SK-N-SH treated with all-trans-retinoic acid at 6 μM for 48 hours (cell line): ENCODE results near the gene ACOT6.

ENCODE experiments used
- ATAC-seq: fragments of 200-7000 bp; cut with Tn5 transposase; 3 replicates; pipeline ENCODE4 v1.9.1; 2020; ENCODE audit warnings: mild to moderate bottlenecking, moderate library complexity
- ARNTL ChIP-seq: fragments of 450-650 bp; formaldehyde crosslinking; IDR thresholded peaks from 2 replicates; pipeline ENCODE4 v1.5.0; 2020; ENCODE audit warnings: low read depth, mild to moderate bottlenecking, moderate library complexity, borderline replicate concordance
- BACH2 ChIP-seq: fragments of 250-450 bp; sonication (Bioruptor Pico); IDR thresholded peaks from 2 replicates; pipeline ENCODE4 v1.9.0; 2021; ENCODE audit warnings: mild to moderate bottlenecking, borderline replicate concordance
- CREB5 ChIP-seq: fragments of 250-450 bp; sonication (Bioruptor Pico); IDR thresholded peaks from 2 replicates; pipeline ENCODE4 v1.5.1; 2020; ENCODE audit warnings: low read depth, mild to moderate bottlenecking, moderate library complexity
- CSDC2 ChIP-seq: fragments of 250-450 bp; sonication (Bioruptor Pico); IDR thresholded peaks from 2 replicates; pipeline ENCODE4 v1.5.0; 2020; ENCODE audit warnings: mild to moderate bottlenecking, moderate library complexity
- CSRNP3 ChIP-seq: fragments of 250-450 bp; sonication (Bioruptor Pico); IDR thresholded peaks from 2 replicates; pipeline ENCODE4 v1.5.1; 2021; ENCODE audit warnings: mild to moderate bottlenecking, moderate library complexity
- ESRRG ChIP-seq: fragments of 250-450 bp; sonication (Bioruptor Pico); IDR thresholded peaks from 2 replicates; pipeline ENCODE4 v1.6.1; 2021; ENCODE audit warnings: mild to moderate bottlenecking
- GLIS3 ChIP-seq: fragments of 250-450 bp; sonication (Bioruptor Pico); IDR thresholded peaks from 2 replicates; pipeline ENCODE4 v1.5.0; 2020; ENCODE audit warnings: mild to moderate bottlenecking, moderate library complexity
- ISL1 ChIP-seq: fragments of 250-450 bp; sonication (Bioruptor Pico); IDR thresholded peaks from 2 replicates; pipeline ENCODE4 v2.1.2; 2022; ENCODE audit warnings: mild to moderate bottlenecking, moderate library complexity
- OSR1 ChIP-seq: fragments of 250-450 bp; sonication (Bioruptor Pico); IDR thresholded peaks from 2 replicates; pipeline ENCODE4 v1.8.0; 2022; ENCODE audit warnings: moderate library complexity, mild to moderate bottlenecking, inconsistent platforms
- POU6F1 ChIP-seq: fragments of 250-450 bp; sonication (Bioruptor Pico); IDR thresholded peaks from 2 replicates; pipeline ENCODE4 v1.8.0; 2021; ENCODE audit warnings: low read depth, mild to moderate bottlenecking, moderate library complexity, borderline replicate concordance
- PPARA ChIP-seq: fragments of 250-450 bp; sonication (Bioruptor Pico); IDR thresholded peaks from 2 replicates; pipeline ENCODE4 v1.5.0; 2020; ENCODE audit warnings: mild to moderate bottlenecking, borderline replicate concordance
- RARB ChIP-seq: fragments of 250-450 bp; sonication (Bioruptor Pico); IDR thresholded peaks from 2 replicates; pipeline ENCODE4 v1.8.0; 2021; ENCODE audit warnings: mild to moderate bottlenecking, moderate library complexity
- SNAI2 ChIP-seq: fragments of 250-450 bp; sonication (Bioruptor Pico); IDR thresholded peaks from 2 replicates; pipeline ENCODE4 v1.5.0; 2020; ENCODE audit warnings: mild to moderate bottlenecking, moderate library complexity
- TCF4 ChIP-seq: fragments of 250-450 bp; sonication (Bioruptor Pico); IDR thresholded peaks from 2 replicates; pipeline ENCODE4 v1.8.0; 2021; ENCODE audit warnings: mild to moderate bottlenecking, moderate library complexity, borderline replicate concordance
- TOX ChIP-seq: fragments of 250-450 bp; sonication (Bioruptor Pico); IDR thresholded peaks from 2 replicates; pipeline ENCODE4 v1.8.0; 2021; ENCODE audit warnings: mild to moderate bottlenecking, moderate library complexity, borderline replicate concordance
- TSHZ2 ChIP-seq: fragments of 250-450 bp; sonication (Bioruptor Pico); IDR thresholded peaks from 2 replicates; pipeline ENCODE4 v1.5.0; 2020; ENCODE audit warnings: mild to moderate bottlenecking, moderate library complexity
- ZC3H10 ChIP-seq: fragments of 250-450 bp; sonication (Bioruptor Pico); IDR thresholded peaks from 2 replicates; pipeline ENCODE4 v1.5.1; 2021; ENCODE audit warnings: mild to moderate bottlenecking, moderate library complexity
- ZFP3 ChIP-seq: fragments of 250-450 bp; sonication (Bioruptor Pico); IDR thresholded peaks from 2 replicates; pipeline ENCODE4 v1.5.0; 2020; ENCODE audit warnings: mild to moderate bottlenecking, moderate library complexity
- ZFP30 ChIP-seq: fragments of 450-650 bp; formaldehyde crosslinking; IDR thresholded peaks from 2 replicates; pipeline ENCODE4 v1.5.0; 2022; ENCODE audit warnings: mild to moderate bottlenecking, moderate library complexity
- ZNF565 ChIP-seq: fragments of 450-650 bp; formaldehyde crosslinking; conservative IDR thresholded peaks from 2 replicates; pipeline ENCODE4 v1.5.0; 2020; ENCODE audit warnings: low read depth, mild to moderate bottlenecking, moderate library complexity
- ZNF70 ChIP-seq: fragments of 450-650 bp; formaldehyde crosslinking; IDR thresholded peaks from 2 replicates; pipeline ENCODE4 v1.5.0; 2020; ENCODE audit warnings: mild to moderate bottlenecking, moderate library complexity
- ZNF8 ChIP-seq: fragments of 450-650 bp; formaldehyde crosslinking; IDR thresholded peaks from 2 replicates; pipeline ENCODE4 v1.5.0; 2020; ENCODE audit warnings: mild to moderate bottlenecking, moderate library complexity

Gene ACOT6

GRCh38 chr14:73616831-73617230, 4.5 kb downstream of the ACOT6 start (continued):
- no peak for TF ChIP-seq TSHZ2 (CRISPR knock-in tag)
- TF ChIP-seq SNAI2 (CRISPR knock-in tag): no peak
- no peak for TF ChIP-seq OSR1 (CRISPR knock-in tag)
- no peak for TF ChIP-seq CSRNP3
- no peak for TF ChIP-seq ZC3H10 (CRISPR knock-in tag)
- TF ChIP-seq, all 23 proteins: peak for 0

GRCh38 chr14:73619524-73619923, 7.2 kb downstream of the ACOT6 start:
- TF ChIP-seq SNAI2 (CRISPR knock-in tag): no peak
- TF ChIP-seq ZNF70 (CRISPR knock-in tag): no peak
- no peak for TF ChIP-seq OSR1 (CRISPR knock-in tag)
- TF ChIP-seq TCF4 (CRISPR knock-in tag): no peak
- TF ChIP-seq ESRRG (CRISPR knock-in tag): no peak
- no peak for TF ChIP-seq ARNTL
- TF ChIP-seq BACH2 (CRISPR knock-in tag): no peak
- TF ChIP-seq CSRNP3: no peak
- no peak for TF ChIP-seq RARB
- TF ChIP-seq ZNF565 (CRISPR knock-in tag): no peak
- no peak for TF ChIP-seq ZFP30 (CRISPR knock-in tag)
- TF ChIP-seq TOX (CRISPR knock-in tag): no peak
- no peak for TF ChIP-seq ZC3H10 (CRISPR knock-in tag)
- TF ChIP-seq ISL1 (CRISPR knock-in tag): no peak
- no peak for TF ChIP-seq ZNF8 (CRISPR knock-in tag)
- no peak for ATAC-seq

- ATAC-seq: no peak
Measured at GRCh38 chr14:73620268-73620667, 8.0 kb downstream of the ACOT6 start.

More at GRCh38 chr14:73620268-73620667, 8.0 kb downstream of the ACOT6 start:
- TF ChIP-seq TCF4 (CRISPR knock-in tag) (no peak), ARNTL (no peak), ESRRG (CRISPR knock-in tag) (no peak), CSDC2 (no peak), ZNF70 (CRISPR knock-in tag) (no peak), OSR1 (CRISPR knock-in tag) (no peak), CREB5 (CRISPR knock-in tag) (no peak), TSHZ2 (CRISPR knock-in tag) (no peak), ZC3H10 (CRISPR knock-in tag) (no peak), POU6F1 (CRISPR knock-in tag) (no peak), PPARA (no peak), SNAI2 (CRISPR knock-in tag) (no peak), ZFP30 (CRISPR knock-in tag) (no peak), ZNF565 (CRISPR knock-in tag) (no peak), RARB (no peak), ZFP3 (CRISPR knock-in tag) (no peak), ZNF8 (CRISPR knock-in tag) (no peak), GLIS3 (CRISPR knock-in tag) (no peak), ISL1 (CRISPR knock-in tag) (no peak), BACH2 (CRISPR knock-in tag) (no peak)
